Kasumi-1 (cell line): ENCODE measurements around the gene ATP8A1.
"Not testable (repeated sequence)": the region's sequence is repeated elsewhere in the genome, so short reads cannot be mapped to it uniquely, and the experiment has no call there.

ENCODE experiments used
- DNase-seq, 2 experiments: peaks; one replicate each; lab custom pipeline; 2025; lab: John Stamatoyannopoulos, UW

The ATP8A1 gene

DNA sequence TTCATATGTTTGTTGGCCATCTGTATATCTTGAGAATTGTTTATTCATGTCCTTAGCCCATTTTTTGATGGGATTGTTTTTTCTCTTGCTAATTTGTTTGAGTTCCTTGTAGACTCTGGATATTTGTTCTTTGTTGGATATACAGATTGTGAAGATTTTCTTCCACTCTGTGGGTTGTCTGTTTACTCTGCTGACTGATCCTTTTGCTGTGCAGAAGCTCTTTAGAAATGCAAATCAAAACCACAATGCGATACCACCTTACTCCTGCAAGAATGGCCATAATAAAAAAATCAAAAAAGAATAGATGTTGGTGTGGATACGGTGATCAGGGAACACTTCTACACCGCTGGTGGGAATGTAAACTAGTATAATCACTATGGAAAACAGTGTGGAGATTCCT, 189.1 kb downstream of the ATP8A1 start:
- not testable (repeated sequence) for DNase-seq

DNA sequence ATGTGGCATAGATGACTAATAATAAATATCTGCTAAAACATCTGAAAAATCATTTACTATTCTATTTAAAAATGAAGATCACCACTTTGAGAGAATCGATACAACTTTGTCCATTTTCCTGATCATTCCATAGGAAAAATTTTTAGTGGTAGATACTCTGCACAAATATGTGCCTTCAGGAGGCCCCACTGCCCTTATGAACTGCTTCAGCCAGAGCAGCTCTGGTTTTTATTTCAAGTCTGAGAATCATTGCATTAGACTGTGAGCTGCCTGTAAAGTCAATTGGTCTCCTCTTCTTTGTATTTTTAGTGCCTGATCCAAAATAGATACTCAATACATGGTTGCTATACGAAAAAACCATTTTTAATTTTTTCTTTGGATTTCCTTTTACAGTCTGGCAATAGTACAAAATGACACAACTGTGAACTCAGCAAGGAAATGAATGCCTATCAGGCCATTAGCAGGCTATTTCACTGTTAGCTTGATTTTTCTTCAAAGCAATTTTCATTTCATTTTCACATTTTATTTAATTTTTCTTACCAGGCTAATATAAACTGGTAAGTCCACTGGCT, 190.5 kb downstream of the ATP8A1 start:
- DNase-seq = no peak

DNA sequence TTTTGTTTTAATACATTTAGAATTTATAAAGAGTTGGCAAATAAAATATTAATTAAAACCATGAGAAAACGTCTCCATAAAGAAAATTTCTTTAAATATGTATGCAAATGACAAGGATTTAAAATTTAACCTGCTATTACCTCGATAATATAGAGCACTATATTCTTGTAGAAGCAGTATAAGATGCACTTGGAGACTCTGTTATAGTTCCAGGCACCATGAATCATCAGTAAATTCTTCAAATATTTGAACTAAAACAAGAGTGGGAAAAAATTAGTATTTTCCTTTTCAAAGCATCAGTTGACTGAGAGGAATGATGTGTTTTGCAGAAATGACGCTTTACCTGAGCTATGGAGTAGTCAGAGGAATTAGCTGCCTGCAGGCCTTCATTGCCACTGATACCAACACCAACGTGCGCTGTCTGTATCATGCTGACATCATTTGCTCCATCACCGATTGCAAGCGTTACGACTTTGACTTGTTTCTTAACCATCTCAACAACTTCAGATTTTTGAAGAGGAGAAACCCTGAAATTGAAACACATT, 192.3 kb downstream of the ATP8A1 start:
- no peak for DNase-seq

DNA sequence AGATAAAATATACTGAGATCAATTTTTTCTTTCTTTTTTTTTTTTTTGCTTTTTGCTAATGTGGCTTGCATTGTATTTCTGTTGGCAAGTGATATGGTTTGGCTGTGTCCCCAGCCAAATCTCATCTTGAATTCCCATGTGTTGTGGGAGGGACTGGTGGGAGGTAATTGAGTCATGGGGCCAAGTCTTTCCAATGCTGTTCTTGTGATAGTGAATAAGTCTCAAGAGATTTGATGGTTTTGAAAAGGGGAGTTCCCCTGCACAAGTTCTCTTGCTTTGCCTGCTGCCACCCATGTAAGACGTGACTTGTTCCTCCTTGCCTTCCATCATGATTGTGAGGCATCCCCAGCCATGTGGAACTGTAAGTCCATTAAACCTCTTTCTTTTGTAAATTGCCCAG, 195.7 kb downstream of the ATP8A1 start:
- DNase-seq = not testable (repeated sequence)

DNA sequence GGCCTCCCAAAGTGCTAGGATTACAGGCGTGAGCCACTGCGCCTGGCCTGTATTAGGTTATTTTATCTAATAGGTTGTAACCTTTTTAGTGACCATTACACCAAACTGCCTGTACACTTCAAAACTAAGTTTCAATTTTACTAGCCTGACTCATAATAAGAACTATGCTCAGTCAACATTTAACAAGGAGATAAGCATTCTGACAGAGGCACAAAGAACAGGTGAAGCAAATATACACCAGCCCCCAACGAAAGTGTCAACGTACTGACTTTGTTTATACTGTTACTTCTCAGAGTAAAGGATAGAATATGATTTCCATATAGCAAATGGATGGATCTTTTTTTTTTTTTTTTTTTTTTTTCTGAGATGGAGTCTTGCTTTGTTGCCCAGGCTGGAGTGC, 196.9 kb downstream of the ATP8A1 start:
- no peak for DNase-seq

DNA sequence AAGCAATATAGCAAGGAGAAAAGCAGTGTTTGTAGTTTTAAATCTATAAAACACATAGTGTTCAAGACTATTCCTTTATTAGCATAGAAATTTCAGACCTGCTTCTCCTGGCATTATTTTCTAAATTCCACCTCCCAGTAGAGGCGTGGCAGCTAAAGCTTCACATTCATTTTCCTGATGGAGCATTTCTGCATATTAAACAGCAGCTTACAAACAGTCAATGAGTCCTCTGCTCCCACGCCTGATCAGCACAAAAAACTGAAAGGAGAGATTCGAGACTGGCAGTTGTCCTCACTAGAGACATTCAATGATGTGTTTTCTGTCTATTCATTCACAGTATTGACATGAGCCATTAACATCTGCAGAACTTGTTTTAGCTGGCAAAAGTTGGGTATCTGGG, 198.2 kb downstream of the ATP8A1 start:
- DNase-seq = no peak

DNA sequence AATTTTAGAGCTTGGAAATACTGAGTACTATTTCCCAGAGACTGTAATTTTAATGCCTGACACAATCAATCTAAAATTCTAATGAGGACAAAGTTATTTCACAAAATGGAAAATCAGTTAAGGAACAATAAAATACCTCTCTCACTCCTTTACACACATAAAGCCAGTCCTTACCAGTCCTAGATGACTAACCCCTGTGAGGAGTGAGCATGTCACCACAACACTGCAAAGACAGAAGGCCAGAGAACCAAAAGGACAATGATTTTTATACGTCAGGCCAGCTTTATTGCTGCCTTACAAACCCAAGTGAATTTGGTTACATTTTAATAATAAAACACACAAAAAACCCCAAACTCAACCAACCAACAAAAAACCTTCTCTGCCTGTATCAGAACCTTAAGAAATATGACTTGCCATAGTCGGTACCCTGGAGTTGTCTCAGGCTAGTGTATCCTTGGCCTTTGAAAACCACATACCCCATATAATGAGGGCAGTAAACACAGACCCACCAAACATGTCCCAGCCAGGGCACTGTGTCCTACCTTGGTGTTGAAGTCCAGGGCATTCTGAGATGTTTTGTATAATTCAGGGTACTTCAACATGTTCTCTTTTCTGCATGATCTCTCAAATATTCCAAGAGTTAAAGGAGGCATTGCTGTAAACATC, 202.0 kb downstream of the ATP8A1 start:
- DNase-seq = no peak

DNA sequence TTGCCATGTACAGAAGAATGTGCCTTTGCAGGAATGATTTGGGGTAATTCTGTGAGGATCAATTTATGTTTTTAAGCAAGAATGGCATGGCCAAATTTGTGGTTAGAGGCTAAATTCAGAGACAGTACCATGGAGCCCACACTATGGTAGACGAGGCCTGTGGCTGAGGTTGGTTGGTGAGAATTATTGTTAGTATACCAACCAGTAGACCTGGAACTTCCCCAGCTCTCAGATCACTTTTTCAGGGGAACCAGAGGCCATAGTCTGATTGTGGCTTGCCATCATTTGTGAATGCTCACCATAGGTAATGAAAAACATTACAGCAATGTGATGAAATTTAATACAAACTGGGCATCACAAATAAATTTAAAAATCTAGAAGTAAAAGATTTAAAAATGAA, 203.3 kb downstream of the ATP8A1 start:
- DNase-seq = no peak

DNA sequence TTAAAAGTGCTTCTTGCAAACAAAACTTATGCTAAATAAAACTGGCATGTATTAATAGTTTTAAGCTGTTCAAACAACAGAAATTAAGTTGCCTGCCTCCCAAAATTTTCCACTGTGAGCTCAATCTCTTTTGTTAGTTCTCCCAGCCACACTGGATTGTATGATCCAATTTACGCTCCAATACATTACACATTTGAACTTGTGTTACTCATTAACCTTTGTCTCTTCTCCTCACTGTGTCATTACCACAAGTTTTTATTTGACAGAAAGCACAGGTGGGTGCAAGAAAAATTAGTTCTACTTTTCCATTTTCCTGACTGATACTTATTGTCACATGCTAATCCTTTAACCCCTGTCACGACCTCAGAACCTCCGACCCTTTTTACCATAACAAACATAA, 204.1 kb downstream of the ATP8A1 start:
- no peak for DNase-seq

DNA sequence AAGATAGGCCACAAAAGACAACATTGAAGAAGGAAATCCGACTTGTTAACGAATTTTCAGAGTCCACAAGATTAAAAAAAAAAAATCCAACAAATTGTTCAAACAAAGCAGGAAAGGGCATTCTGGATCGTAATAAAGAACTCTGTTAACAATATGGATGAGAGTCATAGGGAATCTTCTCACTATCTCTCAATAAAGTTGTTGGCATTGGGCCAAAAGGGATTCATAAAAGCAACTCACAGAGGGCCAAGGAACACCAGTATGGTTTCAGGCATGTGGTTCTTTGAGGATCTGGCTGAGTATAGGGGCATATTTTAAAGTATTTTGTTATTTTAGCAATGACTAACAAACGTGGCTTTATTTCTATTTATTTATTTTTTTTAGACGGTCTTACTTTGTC, 210.1 kb downstream of the ATP8A1 start:
- no peak for DNase-seq

DNA sequence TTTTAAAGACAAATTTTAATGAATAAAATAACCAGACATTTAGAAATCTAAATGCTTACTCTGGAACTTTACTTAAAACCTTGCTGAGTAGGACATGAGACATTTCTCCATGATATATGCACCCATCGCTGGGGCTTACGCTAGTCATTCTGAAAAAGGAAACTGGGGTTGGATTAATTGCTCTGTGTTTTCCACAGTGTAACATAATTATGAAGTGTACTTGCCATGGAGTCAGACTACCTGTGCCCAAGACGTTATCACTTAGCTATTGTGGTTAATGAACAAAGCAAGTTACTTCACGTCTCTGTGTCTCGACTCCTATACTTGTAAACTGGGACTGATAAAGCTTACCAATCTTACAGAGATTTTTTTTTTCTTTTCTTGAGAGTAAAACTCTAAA, 211.9 kb downstream of the ATP8A1 start:
- no peak for DNase-seq

DNA sequence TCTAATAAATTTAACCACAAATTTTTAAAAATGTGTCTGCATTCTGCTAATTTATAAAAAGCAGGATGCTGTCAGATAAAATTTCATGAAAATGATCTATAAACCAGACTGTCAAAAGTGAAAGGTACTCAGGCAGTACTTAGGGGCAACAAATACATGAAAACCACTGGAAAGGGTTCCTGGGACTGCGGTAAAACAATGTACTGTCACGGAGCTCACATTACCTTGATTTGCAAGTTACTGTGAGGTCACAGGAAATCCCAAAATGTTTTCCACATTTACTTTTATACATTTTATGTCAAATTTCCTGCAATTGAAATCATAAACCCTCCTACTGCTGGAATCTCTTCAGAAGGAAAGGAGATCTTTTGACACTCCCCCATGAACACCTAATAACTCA, 214.3 kb downstream of the ATP8A1 start:
- no peak for DNase-seq

DNA sequence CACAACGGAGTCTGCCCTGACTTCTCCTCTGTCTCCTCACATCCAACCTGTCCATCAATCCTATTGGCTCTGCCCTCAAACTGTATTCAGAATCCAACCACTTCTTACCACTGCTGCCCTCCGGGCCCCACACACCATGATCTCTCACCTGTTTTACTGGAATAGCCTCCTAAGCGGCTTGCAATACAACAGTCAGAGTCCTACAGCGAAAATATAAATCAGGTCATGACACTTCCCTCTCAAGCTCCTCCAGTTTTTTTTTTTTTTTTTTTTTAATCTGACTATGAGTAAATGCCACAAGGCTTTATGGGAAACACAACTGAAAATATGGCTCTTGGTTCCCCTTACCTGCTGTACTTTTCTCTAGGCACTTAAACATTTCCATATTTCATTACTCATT, 216.8 kb downstream of the ATP8A1 start:
- no peak for DNase-seq

DNA sequence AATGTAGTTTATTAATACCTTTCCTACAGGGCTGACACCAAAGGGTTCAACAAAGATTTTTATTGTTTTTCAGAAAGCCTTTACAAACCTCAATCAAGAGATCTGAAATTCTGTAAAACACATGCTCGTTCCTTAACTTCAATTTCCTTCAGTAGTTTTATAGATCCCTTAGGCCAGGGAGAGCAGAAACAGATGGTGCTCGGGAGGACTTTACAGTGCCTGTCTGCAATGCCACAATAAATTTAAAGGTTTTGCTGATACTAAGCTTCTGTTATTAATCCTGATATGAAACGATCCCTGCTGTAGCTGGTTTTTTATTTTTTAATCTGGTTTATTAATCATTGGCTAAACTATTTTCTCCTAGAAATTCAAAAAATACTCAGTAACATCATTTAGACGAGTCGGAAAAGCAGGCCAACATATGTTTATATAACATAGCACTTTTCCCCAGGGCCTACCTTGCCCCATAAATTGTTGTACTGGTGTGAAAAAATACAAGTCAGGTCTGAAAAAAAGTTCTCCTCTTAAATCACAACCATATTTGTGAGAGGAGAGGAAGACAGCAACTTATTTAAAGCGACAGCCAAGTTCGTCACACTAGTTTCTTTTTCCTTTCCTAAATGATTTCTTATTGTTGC, 219.9 kb downstream of the ATP8A1 start:
- no peak for DNase-seq

DNA sequence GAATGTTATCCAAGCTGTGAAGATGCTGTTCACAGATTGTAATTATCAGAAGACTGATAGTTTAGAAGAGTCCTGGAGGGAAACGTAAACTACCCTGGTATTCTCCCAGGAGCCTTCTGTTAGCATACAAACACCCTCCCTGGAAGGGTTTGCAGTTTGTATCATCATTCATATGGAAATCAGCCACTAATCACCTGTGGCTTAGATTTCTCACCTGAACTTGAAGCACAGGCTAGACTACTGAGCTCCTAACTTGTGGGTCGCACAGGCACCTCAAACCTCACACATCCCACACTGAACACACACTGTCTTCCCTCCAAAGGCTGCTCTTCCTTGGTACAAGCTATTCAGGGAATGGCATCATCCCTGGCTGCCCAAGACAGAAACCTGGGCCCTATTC, 228.9 kb downstream of the ATP8A1 start:
- no peak for DNase-seq

DNA sequence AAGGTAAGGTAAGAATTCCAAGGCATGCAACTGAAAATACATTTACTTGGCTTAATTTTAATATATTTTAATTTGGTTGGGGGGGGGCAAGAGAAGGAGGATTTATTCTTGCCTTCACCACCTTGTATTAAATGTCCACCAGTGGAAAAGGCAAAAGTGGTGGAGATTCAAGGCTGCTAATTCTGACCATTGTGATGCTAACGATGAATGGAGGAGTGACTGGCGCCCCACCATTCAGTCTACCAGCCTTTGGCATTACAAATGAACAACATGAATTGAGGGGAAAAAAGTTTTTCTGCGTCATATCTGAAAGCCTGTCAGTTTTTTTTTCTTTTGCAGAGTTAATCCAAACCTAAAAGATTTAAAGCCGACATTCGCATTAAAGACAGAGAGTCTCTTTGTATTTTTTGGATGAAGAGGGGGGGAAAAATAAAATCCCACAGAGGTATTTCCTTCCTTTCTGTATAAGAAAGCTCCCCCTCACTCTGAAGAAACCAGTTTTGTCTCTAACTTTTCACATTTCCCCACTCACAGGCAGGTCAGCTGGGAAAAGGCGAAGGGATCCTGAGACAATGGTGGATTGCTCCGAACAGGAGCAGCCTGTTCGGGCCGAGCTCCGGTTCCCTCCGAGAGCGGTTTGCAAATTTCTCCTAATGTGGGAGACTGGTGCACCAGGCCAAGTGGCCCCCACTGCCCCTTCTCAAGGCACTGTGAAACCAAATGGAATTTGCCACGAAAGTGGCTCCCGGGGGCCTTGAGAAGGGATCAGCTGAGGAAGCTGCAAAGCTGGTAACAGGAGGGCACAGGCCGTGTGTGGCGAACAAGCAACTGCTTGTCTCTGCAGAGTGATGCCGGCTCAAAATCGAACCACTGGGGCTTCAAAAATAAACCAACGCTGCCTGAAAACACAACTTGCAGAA, 231.5 kb downstream of the ATP8A1 start:
- DNase-seq = no peak

DNA sequence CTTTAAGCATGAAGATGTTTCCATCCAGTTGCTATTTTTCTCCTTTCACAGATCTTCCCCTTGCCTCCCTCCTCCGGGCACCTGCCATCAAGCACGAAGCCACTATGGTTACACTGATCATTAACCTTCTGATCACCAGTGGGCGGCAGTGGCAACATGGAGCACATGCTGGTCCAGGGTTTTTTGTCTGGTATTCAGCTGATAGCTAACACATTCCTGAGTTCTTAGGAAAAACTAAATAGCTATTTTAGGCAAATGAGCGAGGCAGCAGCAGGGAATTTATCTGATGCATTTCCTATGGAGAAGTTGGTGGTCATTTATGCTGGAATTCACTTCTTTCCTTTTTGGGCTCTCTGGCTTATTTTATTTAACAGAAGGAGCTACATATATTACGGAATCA, 236.8 kb downstream of the ATP8A1 start:
- no peak for DNase-seq

DNA sequence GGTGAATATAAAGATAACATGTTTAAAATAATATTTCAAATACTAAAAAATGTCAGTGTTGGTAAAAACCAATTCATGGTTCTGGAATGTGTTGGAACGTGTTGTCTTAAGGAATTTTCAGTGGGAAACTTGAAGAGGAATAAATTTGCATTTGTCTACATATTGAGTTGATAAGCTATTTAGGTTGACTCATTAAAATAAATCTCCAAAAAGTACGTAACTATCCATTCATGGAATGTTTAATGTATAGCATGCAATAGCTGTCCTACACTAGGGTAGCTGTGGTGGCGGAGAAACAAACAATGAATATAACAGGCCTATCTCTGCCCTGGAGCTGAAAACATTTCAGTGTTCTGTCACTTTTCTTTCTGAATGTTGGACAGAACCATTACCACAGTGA, 239.4 kb downstream of the ATP8A1 start:
- DNase-seq = no peak

DNA sequence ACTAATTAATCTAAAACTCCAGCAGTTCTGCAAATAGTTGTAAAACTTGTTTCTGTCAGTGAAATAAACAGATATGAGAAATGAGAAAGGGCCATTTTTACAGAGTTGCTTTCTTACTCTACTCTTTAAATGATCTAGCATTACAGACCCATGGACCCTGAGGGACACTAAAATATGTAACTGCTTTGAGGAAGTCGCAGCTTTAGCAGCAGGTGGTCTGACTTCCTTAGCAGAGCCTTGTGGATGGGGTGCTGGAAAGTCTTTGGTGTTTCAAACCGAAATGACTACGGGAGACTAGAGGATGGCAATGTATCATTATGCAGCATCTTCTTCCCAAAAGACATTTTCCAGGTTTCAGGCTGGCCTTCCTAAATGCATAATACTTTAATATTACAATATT, 240.9 kb downstream of the ATP8A1 start:
- no peak for DNase-seq

DNA sequence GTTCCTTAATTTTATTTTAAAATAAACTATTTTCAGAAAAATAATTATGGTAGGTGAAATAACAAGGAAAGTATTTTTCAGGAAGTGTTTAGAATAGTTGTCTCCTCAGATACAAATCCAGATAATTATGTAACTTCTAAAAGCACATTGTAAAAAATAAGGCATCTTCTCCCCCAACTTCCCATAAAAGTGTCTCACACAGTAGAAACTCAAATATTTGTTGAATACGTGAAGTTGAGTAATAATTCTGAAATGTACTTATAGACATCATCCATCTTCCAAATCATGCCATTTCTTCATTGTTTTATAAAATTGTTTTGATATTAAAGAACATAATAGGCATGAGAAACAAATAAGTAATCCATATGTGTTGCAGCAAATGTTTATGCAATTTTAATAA, 241.6 kb downstream of the ATP8A1 start:
- DNase-seq = no peak

DNA sequence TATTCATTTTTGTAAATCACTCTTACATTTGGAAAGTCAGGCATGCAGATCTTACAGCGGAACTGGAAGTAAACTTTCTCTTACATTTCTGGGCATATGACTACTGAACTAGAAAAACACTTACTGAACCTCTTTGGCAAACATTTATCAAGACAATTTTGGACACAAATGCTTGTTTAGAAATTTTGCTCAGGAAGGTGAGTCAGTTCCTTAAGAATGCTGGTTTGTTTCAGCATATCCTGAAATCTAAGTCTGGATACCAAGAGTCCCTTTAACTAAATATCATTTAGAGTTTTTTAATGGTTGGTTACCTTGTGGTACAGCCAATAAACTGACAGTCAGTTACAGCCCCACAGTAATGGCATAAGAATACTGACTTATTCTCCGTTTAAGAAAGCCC, 244.7 kb downstream of the ATP8A1 start:
- no peak for DNase-seq

DNA sequence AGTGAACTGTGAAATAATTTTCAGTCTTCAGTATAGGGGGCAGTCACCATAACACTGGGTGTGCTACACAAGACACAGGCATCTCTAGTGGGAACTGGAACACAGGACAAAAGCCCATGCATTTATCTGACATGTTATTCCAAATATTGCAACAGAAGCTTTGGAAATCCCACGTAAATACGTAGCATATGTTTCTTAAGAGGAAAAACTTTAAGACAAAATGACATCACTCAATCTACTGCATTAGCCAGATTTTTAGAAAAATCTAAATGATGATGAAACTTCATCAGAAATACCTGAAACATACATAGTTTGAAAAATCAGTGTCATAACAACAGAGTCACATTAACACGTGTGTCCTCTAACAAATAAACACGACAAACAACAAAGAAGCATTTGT, 245.1 kb downstream of the ATP8A1 start:
- no peak for DNase-seq
